ENCODE measurements around the gene OAF.

OAF gene

GRCh38 chr11:120210626-120211521 is at the start of gene OAF:
Gene OAF, plus strand, starts transcription at chr11:120211032. Its CDS starts 248 bp downstream, at chr11:120211280.
- DNase-seq (ENCODE audit: insufficient read length, low spot score), result peak; percentile 78
- FAIRE-seq, result no peak
- TF ChIP-seq CTCF (IDR thresholded peaks at IDR 0.05; ENCODE audit: insufficient read depth, missing control alignments), result no peak

- DNase-seq (ENCODE audit: insufficient read length, low spot score) (no peak), FAIRE-seq (no peak)
- no peak for TF ChIP-seq CTCF (IDR thresholded peaks at IDR 0.05; ENCODE audit: insufficient read depth, missing control alignments)
Observed at GRCh38 chr11:120167659-120168058, 43.2 kb upstream of the OAF start.

- FAIRE-seq, result no peak
Observed at GRCh38 chr11:120168108-120168959, 42.5 kb upstream of the OAF start.

GRCh38 chr11:120168960-120169681 is 41.7 kb upstream of the OAF start:
- peak; percentile 55 for TF ChIP-seq CTCF (IDR thresholded peaks at IDR 0.05; ENCODE audit: insufficient read depth, missing control alignments)
- DNase-seq (ENCODE audit: insufficient read length, low spot score), result peak; percentile 61
- no peak for FAIRE-seq

More at GRCh38 chr11:120168108-120168959, 42.5 kb upstream of the OAF start:
- no peak for DNase-seq (ENCODE audit: insufficient read length, low spot score)
- TF ChIP-seq CTCF (IDR thresholded peaks at IDR 0.05; ENCODE audit: insufficient read depth, missing control alignments), result no peak

- DNase-seq (ENCODE audit: insufficient read length, low spot score), result no peak
- TF ChIP-seq CTCF (IDR thresholded peaks at IDR 0.05; ENCODE audit: insufficient read depth, missing control alignments), result no peak
- no peak for FAIRE-seq
Observed at GRCh38 chr11:120169981-120170698, 40.7 kb upstream of the OAF start.

GRCh38 chr11:120170741-120171261 is 40.0 kb upstream of the OAF start:
- no peak for TF ChIP-seq CTCF (IDR thresholded peaks at IDR 0.05; ENCODE audit: insufficient read depth, missing control alignments)
- no peak for DNase-seq (ENCODE audit: insufficient read length, low spot score)
- FAIRE-seq, result no peak

Data from D721Med (cell line).